Activated CD4-positive, alpha-beta memory T cell treated with anti-CD3 and anti-CD28 coated beads for 36 hours (primary cell): ENCODE results near the gene TPCN2. TPM values are rescaled to one million over a fixed set of nuclear protein-coding genes. Genes with fewer than 3 reads are reported as not detected.

Experiments used
- CTCF ChIA-PET: fragments of 350-600 bp; sonication (Branson Sonifier 250); formaldehyde crosslinking; loops from one replicate; lab custom pipeline; 2021; ENCODE audit warnings: antibody characterized with exemption, inconsistent platforms; lab: Charles Lee
- POLR2A ChIA-PET: fragments of 350-600 bp; sonication (Branson Sonifier 250); formaldehyde crosslinking; loops from one replicate; lab custom pipeline; 2021; ENCODE audit warnings: antibody characterized with exemption; lab: Charles Lee
- DNase-seq: peaks from one replicate; pipeline ENCODE4 v3.0.0-alpha.2; 2020
- H3K27ac Mint-ChIP-seq: one replicate; pipeline ENCODE4 v1.8.0; 2021; ENCODE audit warnings: mixed read lengths
- H3K27me3 Mint-ChIP-seq: one replicate; pipeline ENCODE4 v1.8.0; 2021; ENCODE audit warnings: mixed read lengths
- H3K36me3 Mint-ChIP-seq: one replicate; pipeline ENCODE4 v1.8.0; 2021; ENCODE audit warnings: mixed read lengths
- H3K4me1 Mint-ChIP-seq: one replicate; pipeline ENCODE4 v1.8.0; 2021; ENCODE audit warnings: low read depth, mixed read lengths
- H3K4me3 Mint-ChIP-seq: one replicate; pipeline ENCODE4 v1.8.0; 2021; ENCODE audit warnings: mild to moderate bottlenecking, mixed read lengths
- H3K9me3 Mint-ChIP-seq: one replicate; pipeline ENCODE4 v1.8.0; 2021; ENCODE audit warnings: mixed read lengths
- intact Hi-C: fragments of 100-400 bp; cut with micrococcal nuclease; formaldehyde crosslinking; loops from one replicate; pipeline ENCODE4 v1.15.1; 2023
- total RNA-seq, 2 experiments: library from RNA; stranded (reverse); gene quantifications; one replicate each; pipeline ENCODE4 v1.2.3, GENCODE V29; 2021

TPCN2 gene
- total RNA-seq, 2 experiments from 2014 or later = 12.0 to 12.8 TPM

- intact Hi-C loops = no loop called here
- H3K4me3 Mint-ChIP-seq = no peak overlapping the region
- H3K27ac Mint-ChIP-seq = no peak overlapping the region
- peaks cover 10% of the 10 kb centered on the region for H3K4me1 Mint-ChIP-seq
- ChIA-PET CTCF (no interaction called here), POLR2A (no interaction called here)
- H3K27me3 Mint-ChIP-seq = peaks cover 5% of the 10 kb centered on the region
- H3K9me3 Mint-ChIP-seq = peaks cover 11% of the 10 kb centered on the region
- no peak for DNase-seq
- no peaks in the 10 kb centered on the region for H3K36me3 Mint-ChIP-seq
These were observed 118.6 kb downstream of the TPCN2 start for GRCh38 chr11:69167130-69167915.

- intact Hi-C loops = no loop called here
- POLR2A ChIA-PET = no interaction called here
- H3K27me3 Mint-ChIP-seq = peaks cover 5% of the 10 kb centered on the region
These were observed 119.4 kb downstream of the TPCN2 start for GRCh38 chr11:69167916-69168691.

GRCh38 chr11:69169479-69169878, 120.7 kb downstream of the TPCN2 start:
- Mint-ChIP-seq H3K4me1 (peaks cover 10% of the 10 kb centered on the region), H3K4me3 (no peak overlapping the region), H3K27me3 (peaks cover 5% of the 10 kb centered on the region), H3K27ac (no peak overlapping the region), H3K9me3 (peaks cover 4% of the 10 kb centered on the region), H3K36me3 (no peaks in the 10 kb centered on the region)
- CTCF ChIA-PET = no interaction called here
- no peak for DNase-seq
- POLR2A ChIA-PET = no interaction called here
- intact Hi-C loops = no loop called here

More at GRCh38 chr11:69167916-69168691, 119.4 kb downstream of the TPCN2 start:
- no peak for DNase-seq
- Mint-ChIP-seq H3K36me3 (no peaks in the 10 kb centered on the region), H3K27ac (no peak overlapping the region), H3K4me3 (no peak overlapping the region), H3K4me1 (peaks cover 10% of the 10 kb centered on the region), H3K9me3 (peaks cover 5% of the 10 kb centered on the region)
- CTCF ChIA-PET = no interaction called here

DNA sequence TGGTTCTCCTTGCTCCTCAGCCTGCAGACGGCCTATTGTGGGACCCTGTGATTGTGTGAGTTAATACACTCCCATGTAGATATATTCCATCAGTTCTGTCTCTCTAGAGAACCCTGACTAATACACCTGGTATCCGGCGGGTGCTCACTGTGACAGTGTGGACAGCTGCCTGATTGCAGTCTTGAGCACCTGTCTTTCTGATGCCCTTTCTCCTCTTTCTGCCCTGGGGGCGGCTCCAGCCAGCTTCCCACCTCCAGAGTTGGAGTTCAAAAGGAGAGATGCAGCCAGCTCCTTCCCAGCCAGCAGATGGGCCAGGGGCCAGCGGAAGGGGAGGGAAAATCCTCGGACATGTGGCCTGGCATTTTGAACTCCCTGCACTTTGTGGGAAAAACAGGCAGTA, 122.0 kb downstream of the TPCN2 start:
- DNase-seq = no peak
- no peak overlapping the region for H3K27ac Mint-ChIP-seq
- POLR2A ChIA-PET = no interaction called here

DNA sequence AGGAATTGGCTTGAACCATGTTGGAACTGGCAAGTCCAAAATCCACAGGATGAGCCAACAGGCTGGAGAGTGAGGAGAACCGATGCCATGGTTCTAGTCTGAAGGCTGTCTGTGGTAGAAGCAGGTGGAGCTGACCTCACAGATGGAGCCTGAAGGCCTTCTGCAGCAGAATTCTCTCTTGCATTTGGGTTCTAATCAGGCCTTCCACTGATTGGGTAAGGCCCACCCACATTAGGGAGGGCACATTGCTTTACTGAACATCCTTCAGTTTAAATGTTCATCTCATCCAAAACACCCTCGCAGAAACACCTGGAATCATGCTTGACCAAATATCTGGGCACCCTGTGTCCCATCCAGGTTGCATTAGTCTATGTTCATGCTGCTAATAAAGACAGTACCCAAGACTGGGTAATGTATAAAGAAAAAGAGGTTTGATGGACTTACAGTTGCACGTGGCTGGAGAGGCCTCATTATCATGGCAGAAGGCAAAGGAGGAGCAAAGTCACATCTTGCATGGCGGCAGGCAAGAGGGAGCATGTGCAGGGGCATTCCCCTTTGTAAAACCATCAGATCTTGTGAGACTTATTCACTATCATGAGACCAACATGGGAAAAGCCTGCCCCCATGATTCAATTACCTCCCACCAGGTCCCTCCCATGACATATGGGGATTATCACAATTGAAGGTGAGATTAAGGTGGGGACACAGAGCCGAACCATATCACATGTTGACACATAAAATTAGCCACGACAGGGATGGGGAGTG, 122.9 kb downstream of the TPCN2 start:
- ChIA-PET POLR2A (no interaction called here), CTCF (interaction anchor here (0.5 kb wide), 1 partner anchor 67 kb away, joined by 3 read pairs; no protein-coding TSS in a partner anchor)
- peaks cover 2% of the 10 kb centered on the region for H3K36me3 Mint-ChIP-seq
- H3K27me3 Mint-ChIP-seq = peaks cover 2% of the 10 kb centered on the region
- no peak overlapping the region for H3K4me3 Mint-ChIP-seq
- peaks cover 19% of the 10 kb centered on the region for H3K9me3 Mint-ChIP-seq
- no peak overlapping the region for H3K27ac Mint-ChIP-seq
- no peak for DNase-seq
- intact Hi-C loops = no loop called here
- H3K4me1 Mint-ChIP-seq = peaks cover 6% of the 10 kb centered on the region

More for the DNA sequence above, 122.0 kb downstream of the TPCN2 start:
- no peaks in the 10 kb centered on the region for H3K36me3 Mint-ChIP-seq
- peaks cover 2% of the 10 kb centered on the region for H3K27me3 Mint-ChIP-seq
- intact Hi-C loops = no loop called here
- peaks cover 10% of the 10 kb centered on the region for H3K4me1 Mint-ChIP-seq
- H3K9me3 Mint-ChIP-seq = peaks cover 16% of the 10 kb centered on the region
- H3K4me3 Mint-ChIP-seq = no peak overlapping the region
- CTCF ChIA-PET = no interaction called here

DNA sequence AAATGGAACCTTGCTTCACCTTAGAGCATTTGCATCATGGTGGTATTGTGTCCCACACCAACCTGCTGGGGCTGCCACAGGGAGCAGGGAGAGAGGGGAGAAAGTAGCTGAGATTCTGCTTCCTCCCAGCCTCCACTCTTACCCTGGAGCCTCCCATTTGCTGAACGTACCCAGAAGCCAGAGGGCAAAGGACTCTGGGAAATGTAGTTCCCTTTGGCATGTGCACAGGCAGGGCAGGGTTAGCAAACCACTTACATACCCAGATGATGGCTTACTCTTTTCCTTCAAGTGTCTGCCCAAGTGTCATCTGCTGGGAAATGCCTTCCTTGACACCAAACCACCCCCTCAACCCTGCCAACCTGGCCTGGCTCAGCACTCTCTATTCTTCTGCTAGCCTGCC, 123.9 kb downstream of the TPCN2 start:
- Mint-ChIP-seq H3K27ac (no peak overlapping the region), H3K4me1 (no peaks in the 10 kb centered on the region), H3K4me3 (no peak overlapping the region), H3K36me3 (peaks cover 2% of the 10 kb centered on the region), H3K27me3 (no peaks in the 10 kb centered on the region), H3K9me3 (peaks cover 19% of the 10 kb centered on the region)
- ChIA-PET POLR2A (no interaction called here), CTCF (no interaction called here)
- intact Hi-C loops = no loop called here
- no peak for DNase-seq

DNA sequence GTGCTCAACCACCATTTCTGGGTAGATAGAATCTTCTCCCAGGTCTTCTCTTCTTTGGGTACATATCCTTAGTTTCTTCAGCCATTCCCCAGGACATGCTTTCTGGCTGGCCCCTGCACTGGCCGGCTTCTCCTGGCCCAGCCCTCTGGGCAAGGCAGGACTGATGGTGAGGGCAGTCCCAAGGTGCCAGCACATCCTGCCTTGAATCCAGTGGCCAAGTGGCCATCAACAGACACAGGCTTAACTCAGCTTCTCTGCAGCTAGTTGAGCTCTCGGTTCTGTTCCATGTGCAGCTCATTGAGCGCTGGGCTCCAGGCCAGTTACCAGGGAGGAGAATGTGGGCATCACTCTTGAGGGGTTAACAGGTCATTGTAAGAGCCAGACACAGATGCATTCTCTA, 124.6 kb downstream of the TPCN2 start:
- H3K9me3 Mint-ChIP-seq = peaks cover 19% of the 10 kb centered on the region
- POLR2A ChIA-PET = no interaction called here
- CTCF ChIA-PET = no interaction called here
- no peak for DNase-seq
- no peaks in the 10 kb centered on the region for H3K27me3 Mint-ChIP-seq
- H3K4me1 Mint-ChIP-seq = no peaks in the 10 kb centered on the region
- intact Hi-C loops = no loop called here
- peaks cover 2% of the 10 kb centered on the region for H3K36me3 Mint-ChIP-seq
- H3K4me3 Mint-ChIP-seq = no peak overlapping the region
- H3K27ac Mint-ChIP-seq = no peak overlapping the region

DNA sequence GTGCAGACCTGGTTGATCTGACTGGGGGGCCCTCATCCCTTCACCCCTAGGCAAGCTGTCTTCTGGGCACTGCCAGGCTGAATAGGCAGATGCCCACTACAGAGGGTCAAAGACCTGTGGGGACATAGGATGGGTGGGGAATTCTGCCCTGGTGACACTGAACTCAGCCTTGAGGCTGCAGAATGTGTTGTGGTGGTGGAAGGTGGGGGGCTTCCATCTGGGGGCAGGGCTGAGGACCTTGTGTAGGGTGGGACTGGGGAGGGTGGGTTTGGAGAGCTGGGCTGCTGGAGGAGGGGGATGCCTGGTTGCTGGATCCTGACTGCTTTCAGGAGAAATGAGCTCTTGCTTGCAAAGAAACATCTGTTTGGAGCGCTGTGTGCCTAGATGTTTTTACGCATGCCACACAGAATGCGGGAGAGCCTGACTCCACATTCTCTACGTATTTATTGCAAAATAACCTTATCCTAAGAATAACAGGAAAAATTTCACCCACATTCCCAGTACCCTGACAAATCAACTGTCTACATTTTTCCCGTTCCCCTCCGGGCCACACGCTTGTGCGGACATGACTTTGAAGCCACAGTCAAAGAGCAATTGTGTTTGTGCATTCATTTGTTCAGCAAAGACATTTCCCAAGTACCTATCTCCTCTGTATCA, 125.3 kb downstream of the TPCN2 start:
- peaks cover 2% of the 10 kb centered on the region for H3K36me3 Mint-ChIP-seq
- ChIA-PET CTCF (no interaction called here), POLR2A (no interaction called here)
- H3K4me1 Mint-ChIP-seq = no peaks in the 10 kb centered on the region
- H3K4me3 Mint-ChIP-seq = no peak overlapping the region
- intact Hi-C loops = no loop called here
- no peak for DNase-seq
- no peak overlapping the region for H3K27ac Mint-ChIP-seq
- H3K27me3 Mint-ChIP-seq = peaks cover 2% of the 10 kb centered on the region
- H3K9me3 Mint-ChIP-seq = peaks cover 19% of the 10 kb centered on the region

DNA sequence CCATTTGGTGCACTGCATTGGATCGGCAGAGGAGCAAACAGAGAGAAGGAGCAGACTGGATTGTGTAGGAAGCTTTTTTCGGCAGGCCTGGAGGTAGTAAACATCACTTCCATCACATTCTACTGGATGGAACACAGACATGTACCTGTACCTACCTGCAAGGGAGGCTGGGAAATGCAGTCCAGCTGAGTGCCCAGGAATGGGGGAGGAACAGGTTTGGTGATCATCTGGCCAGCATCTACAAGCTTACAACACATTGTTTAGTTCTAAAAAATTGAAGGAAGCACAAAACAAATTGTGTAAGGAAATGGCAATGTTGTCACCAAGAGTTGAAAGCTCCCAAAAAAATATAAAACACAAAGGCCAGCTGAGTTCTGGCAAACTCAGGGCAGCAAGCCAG, 126.1 kb downstream of the TPCN2 start:
- H3K27me3 Mint-ChIP-seq = peaks cover 2% of the 10 kb centered on the region
- POLR2A ChIA-PET = no interaction called here
- peaks cover 2% of the 10 kb centered on the region for H3K36me3 Mint-ChIP-seq
- no peak overlapping the region for H3K27ac Mint-ChIP-seq
- intact Hi-C loops = no loop called here
- peaks cover 19% of the 10 kb centered on the region for H3K9me3 Mint-ChIP-seq
- no peak overlapping the region for H3K4me3 Mint-ChIP-seq
- DNase-seq = no peak
- no peaks in the 10 kb centered on the region for H3K4me1 Mint-ChIP-seq
- CTCF ChIA-PET = no interaction called here

- Mint-ChIP-seq H3K36me3 (peaks cover 2% of the 10 kb centered on the region), H3K9me3 (peaks cover 19% of the 10 kb centered on the region), H3K4me1 (peaks cover 4% of the 10 kb centered on the region), H3K27ac (no peak overlapping the region), H3K4me3 (no peak overlapping the region), H3K27me3 (peaks cover 5% of the 10 kb centered on the region)
- intact Hi-C loops = no loop called here
- CTCF ChIA-PET = no interaction called here
- POLR2A ChIA-PET = no interaction called here
- DNase-seq = no peak
These were observed 130.2 kb downstream of the TPCN2 start for GRCh38 chr11:69178819-69179482.

DNA sequence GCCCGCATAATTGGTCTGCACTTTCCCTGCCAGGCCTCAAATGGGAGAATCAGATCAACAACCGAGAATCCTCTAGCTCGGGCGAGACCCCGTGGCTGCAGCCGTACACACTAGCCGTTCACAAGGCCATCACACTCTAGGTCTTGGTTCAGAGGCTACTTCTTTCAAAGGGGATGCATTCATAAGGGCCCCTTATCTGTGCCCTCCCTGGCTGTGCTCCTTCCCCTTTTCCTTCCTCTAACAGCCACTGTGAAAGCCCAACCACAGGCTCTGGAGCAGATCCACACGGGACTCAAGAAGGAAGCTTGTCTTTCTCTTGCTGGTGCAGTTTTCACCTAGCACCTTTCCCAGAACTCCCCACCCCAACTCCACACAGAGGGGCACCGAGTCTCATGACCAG, 131.5 kb downstream of the TPCN2 start:
- Mint-ChIP-seq H3K27me3 (peaks cover 5% of the 10 kb centered on the region), H3K27ac (no peak overlapping the region), H3K4me1 (peaks cover 4% of the 10 kb centered on the region), H3K4me3 (no peak overlapping the region), H3K36me3 (peaks cover 2% of the 10 kb centered on the region), H3K9me3 (peaks cover 8% of the 10 kb centered on the region)
- ChIA-PET POLR2A (no interaction called here), CTCF (no interaction called here)
- intact Hi-C loops = no loop called here
- no peak for DNase-seq
